Trophoblast cell (in vitro differentiated cells and primary cell): ENCODE measurements around the gene TBCB.

Experiments
- DNase-seq, 2 donors: peaks; one replicate each; pipeline ENCODE4 v3.0.0-alpha.2; 2016
- H2AFZ ChIP-seq: 2 replicates; pipeline ENCODE4 v1.6.1; 2013; ENCODE audit warnings: low read length, moderate library complexity, mild to moderate bottlenecking; ENCODE audit not compliant: insufficient read depth, poor library complexity
- H2AK5ac ChIP-seq: 2 replicates; pipeline ENCODE4 v1.6.1; 2013; ENCODE audit warnings: mild to moderate bottlenecking, low read length
- H2BK120ac ChIP-seq: 2 replicates; pipeline ENCODE4 v1.6.1; 2013; ENCODE audit warnings: low read length, mild to moderate bottlenecking, moderate library complexity; ENCODE audit not compliant: insufficient read depth, poor library complexity
- H2BK12ac ChIP-seq: 2 replicates; pipeline ENCODE4 v1.6.1; 2013; ENCODE audit warnings: mild to moderate bottlenecking, low read length, moderate library complexity
- H2BK5ac ChIP-seq: 2 replicates; pipeline ENCODE4 v1.6.1; 2013; ENCODE audit warnings: low read length, low read depth, moderate library complexity, mild to moderate bottlenecking; ENCODE audit not compliant: poor library complexity
- H3K14ac ChIP-seq: 2 replicates; pipeline ENCODE4 v1.6.1; 2013; ENCODE audit warnings: mild to moderate bottlenecking, low read length
- H3K18ac ChIP-seq: 2 replicates; pipeline ENCODE4 v1.6.1; 2013; ENCODE audit warnings: mild to moderate bottlenecking, low read length
- H3K23ac ChIP-seq: 2 replicates; pipeline ENCODE4 v1.6.1; 2013; ENCODE audit warnings: low read length
- H3K27ac ChIP-seq: 2 replicates; pipeline ENCODE4 v1.5.1; 2013; ENCODE audit warnings: low read depth, mild to moderate bottlenecking, inconsistent platforms, low read length, moderate library complexity
- H3K27me3 ChIP-seq: 2 replicates; pipeline ENCODE4 v1.6.1; 2013; ENCODE audit warnings: inconsistent platforms, mild to moderate bottlenecking, low read length, moderate library complexity; ENCODE audit not compliant: insufficient read depth
- H3K36me3 ChIP-seq, 2 experiments: 1 replicate in 1 of 2; 2 replicates in 1 of 2; pipeline ENCODE4 v1.6.1; 2013; ENCODE audit warnings: low read length in 2 of 2, mild to moderate bottlenecking in 2 of 2, moderate library complexity in 1 of 2; ENCODE audit not compliant: insufficient read depth in 2 of 2, control insufficient read depth in 1 of 2
- H3K4ac ChIP-seq: 2 replicates; pipeline ENCODE4 v1.6.1; 2013; ENCODE audit warnings: low read depth, mild to moderate bottlenecking, low read length, moderate library complexity
- H3K4me1 ChIP-seq, 2 experiments: 1 replicate in 1 of 2; 2 replicates in 1 of 2; pipeline ENCODE4 v1.6.1; 2013; ENCODE audit warnings: low read length in 2 of 2, mild to moderate bottlenecking in 2 of 2, moderate library complexity in 1 of 2; ENCODE audit not compliant: insufficient read depth in 2 of 2, control insufficient read depth in 1 of 2
- H3K4me2 ChIP-seq: 2 replicates; pipeline ENCODE4 v1.6.1; 2013; ENCODE audit warnings: inconsistent platforms, mild to moderate bottlenecking, low read length, moderate library complexity
- H3K4me3 ChIP-seq: 2 replicates; pipeline ENCODE4 v1.5.1; 2013; ENCODE audit warnings: mild to moderate bottlenecking, low read depth, low read length, inconsistent platforms
- H3K79me1 ChIP-seq: one replicate; pipeline ENCODE4 v1.6.1; 2013; ENCODE audit warnings: low read length
- H3K79me2 ChIP-seq: 2 replicates; pipeline ENCODE4 v1.6.1; 2013; ENCODE audit warnings: low read length, mild to moderate bottlenecking; ENCODE audit not compliant: control insufficient read depth, insufficient read depth, poor library complexity
- H3K9ac ChIP-seq: 2 replicates; pipeline ENCODE4 v1.6.1; 2013; ENCODE audit warnings: mild to moderate bottlenecking, low read length
- H3K9me3 ChIP-seq: 2 replicates; pipeline ENCODE4 v1.6.1; 2013; ENCODE audit warnings: low read depth, mild to moderate bottlenecking, control low read depth, inconsistent platforms, low read length; ENCODE audit not compliant: insufficient read depth
- H4K12ac ChIP-seq: 2 replicates; pipeline ENCODE4 v1.6.1; 2013; ENCODE audit warnings: low read depth, mild to moderate bottlenecking, low read length, moderate library complexity
- H4K8ac ChIP-seq: 2 replicates; pipeline ENCODE4 v1.6.1; 2013; ENCODE audit warnings: low read depth, mild to moderate bottlenecking, low read length, moderate library complexity
- H4K91ac ChIP-seq: one replicate; pipeline ENCODE4 v1.6.1; 2013; ENCODE audit warnings: low read depth, mild to moderate bottlenecking, low read length, moderate library complexity
- WGBS: extraction: QIAGEN DNeasy Blood & Tissue Kit; methylation state at CpG from one replicate; pipeline ENCODE4 v1.1.7; 2013; ENCODE audit warnings: missing lambda C conversion rate; ENCODE audit not compliant: insufficient read length, insufficient coverage; ENCODE audit errors: extremely low coverage; 5-methylcytosine and 5-hydroxymethylcytosine counted together

TBCB gene

DNA sequence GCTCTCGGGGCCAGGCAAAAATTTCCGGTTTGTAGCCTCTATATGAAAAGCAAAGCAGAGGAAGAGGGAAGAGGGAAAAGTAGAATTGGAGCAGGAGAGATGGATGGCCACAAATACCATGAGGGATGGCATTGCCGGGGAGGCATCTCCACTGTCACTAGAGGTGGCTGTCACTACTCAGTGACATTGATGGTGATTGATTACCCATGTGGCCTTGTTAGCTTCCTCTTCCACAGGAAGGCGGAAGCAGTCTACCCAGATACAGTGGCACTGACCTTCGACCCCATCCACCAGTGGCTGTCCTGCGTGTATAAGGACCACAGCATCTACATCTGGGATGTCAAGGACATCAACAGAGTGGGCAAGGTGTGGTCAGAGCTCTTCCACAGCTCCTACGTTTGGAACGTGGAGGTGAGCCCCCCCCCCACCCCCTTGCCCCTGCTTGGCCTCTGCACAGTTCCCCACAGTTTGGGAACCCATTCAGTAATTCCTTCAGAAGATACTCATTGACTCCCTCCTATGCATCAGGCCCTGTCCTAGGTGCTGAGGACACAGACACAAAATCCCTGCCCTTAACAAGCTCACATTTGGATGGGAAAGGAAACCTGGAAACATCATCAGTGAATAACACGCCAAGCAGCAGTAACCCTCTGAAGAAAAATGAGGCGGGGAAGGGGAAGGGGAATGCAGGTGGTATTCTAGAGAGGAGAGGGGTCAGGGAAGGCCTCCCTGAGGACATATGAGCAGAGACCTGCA, 42.0 kb upstream of the TBCB start:
- H2BK120ac ChIP-seq = no peak overlapping the region
- no peak overlapping the region for H3K9ac ChIP-seq
- WGBS = no CpG with 5 or more reads among the region's 10 CpGs
- no peak overlapping the region for H4K91ac ChIP-seq
- no peak overlapping the region for H2BK5ac ChIP-seq
- no peak overlapping the region for H2AFZ ChIP-seq
- no peaks in the 10 kb centered on the region for H3K9me3 ChIP-seq
- H3K27ac ChIP-seq = no peak overlapping the region
- H4K12ac ChIP-seq = no peak overlapping the region
- no peak overlapping the region for H3K23ac ChIP-seq
- H3K79me1 ChIP-seq = no peaks in the 10 kb centered on the region
- no peaks in the 10 kb centered on the region for H3K79me2 ChIP-seq
- no peak overlapping the region for H3K4me3 ChIP-seq
- H3K14ac ChIP-seq = no peak overlapping the region
- no peak overlapping the region for H2BK12ac ChIP-seq
- H3K4me2 ChIP-seq = no peak overlapping the region
- no peak overlapping the region for H2AK5ac ChIP-seq
- H3K4me1 ChIP-seq = no peaks in the 10 kb centered on the region
- no peak overlapping the region for H4K8ac ChIP-seq
- no peak overlapping the region for H3K4ac ChIP-seq
- H3K18ac ChIP-seq = no peak overlapping the region
- DNase-seq = no peak
- H3K36me3 ChIP-seq = peaks cover 29 to 31% of the 10 kb centered on the region in 2 experiments
- no peaks in the 10 kb centered on the region for H3K27me3 ChIP-seq

DNA sequence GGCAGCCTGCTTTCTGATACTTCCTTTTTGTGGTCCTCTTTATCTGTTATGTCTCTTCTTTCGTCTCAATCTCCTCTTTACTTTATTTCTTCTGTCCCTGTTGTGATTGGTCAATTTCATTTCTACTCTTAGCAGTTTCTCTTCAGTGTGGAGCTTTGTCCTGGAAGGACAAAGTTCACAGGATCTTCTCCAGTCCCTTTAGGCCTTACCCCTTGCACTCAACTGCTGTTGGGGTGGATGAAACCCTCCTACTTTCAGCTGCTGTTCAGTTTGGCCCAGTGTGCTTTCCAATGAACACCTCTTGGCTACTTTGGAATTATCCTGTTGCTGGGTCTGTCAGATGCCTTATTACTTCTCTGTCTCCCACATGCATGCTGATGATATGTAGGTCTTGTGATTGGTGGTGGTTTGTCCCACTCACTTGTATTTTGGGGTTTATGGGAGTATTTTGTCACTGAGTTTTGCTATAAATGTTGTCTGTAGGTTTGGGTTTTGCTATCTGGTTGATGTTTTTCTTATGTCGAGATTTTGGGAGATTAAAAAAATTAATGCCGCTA, 35.8 kb upstream of the TBCB start:
- H3K9ac ChIP-seq = peak overlapping the region; percentile 75
- peaks cover 36 to 44% of the 10 kb centered on the region in 2 experiments for H3K36me3 ChIP-seq
- H3K4me2 ChIP-seq = no peak overlapping the region
- H3K4ac ChIP-seq = no peak overlapping the region
- no peak overlapping the region for H3K14ac ChIP-seq
- no peak overlapping the region for H4K12ac ChIP-seq
- no peaks in the 10 kb centered on the region for H3K4me1 ChIP-seq
- no peak overlapping the region for H2BK120ac ChIP-seq
- H3K23ac ChIP-seq = peak overlapping the region; percentile 75
- H2AFZ ChIP-seq = no peak overlapping the region
- no peak overlapping the region for H2BK5ac ChIP-seq
- no peaks in the 10 kb centered on the region for H3K9me3 ChIP-seq
- H4K91ac ChIP-seq = no peak overlapping the region
- H3K27ac ChIP-seq = no peak overlapping the region
- H3K79me1 ChIP-seq = no peaks in the 10 kb centered on the region
- H3K27me3 ChIP-seq = no peaks in the 10 kb centered on the region
- H4K8ac ChIP-seq = no peak overlapping the region
- no peak for DNase-seq
- no peaks in the 10 kb centered on the region for H3K79me2 ChIP-seq
- no peak overlapping the region for H3K4me3 ChIP-seq
- H3K18ac ChIP-seq = no peak overlapping the region
- no peak overlapping the region for H2BK12ac ChIP-seq
- WGBS = no CpG with 5 or more reads among the region's 3 CpGs
- H2AK5ac ChIP-seq = no peak overlapping the region

DNA sequence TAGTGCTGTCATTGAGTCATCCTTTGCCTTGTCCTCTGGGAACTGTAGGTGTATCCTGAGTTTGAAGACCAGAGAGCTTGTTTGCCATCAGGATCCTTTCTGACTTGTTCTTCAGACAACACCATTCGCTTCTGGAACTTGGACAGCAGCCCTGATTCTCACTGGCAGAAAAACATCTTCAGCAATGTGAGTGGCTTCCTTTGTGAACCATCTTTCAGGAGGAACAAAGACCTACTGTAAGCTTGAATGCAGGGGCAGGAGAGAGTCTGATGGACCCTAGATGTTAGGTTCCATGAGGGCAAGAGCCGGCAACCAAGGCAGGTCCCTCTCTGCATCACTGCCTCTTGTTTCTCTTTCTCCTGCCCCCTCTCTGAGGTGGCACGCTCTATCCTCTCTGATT, 33.9 kb upstream of the TBCB start:
- H3K23ac ChIP-seq = no peak overlapping the region
- no peaks in the 10 kb centered on the region for H3K4me1 ChIP-seq
- H3K36me3 ChIP-seq = peaks cover 34 to 47% of the 10 kb centered on the region in 2 experiments
- no peak overlapping the region for H4K91ac ChIP-seq
- H2BK5ac ChIP-seq = no peak overlapping the region
- H3K14ac ChIP-seq = no peak overlapping the region
- H3K27ac ChIP-seq = no peak overlapping the region
- no peak overlapping the region for H3K4me2 ChIP-seq
- no peak overlapping the region for H3K9ac ChIP-seq
- no peak overlapping the region for H2BK12ac ChIP-seq
- no peak overlapping the region for H3K4me3 ChIP-seq
- no peaks in the 10 kb centered on the region for H3K79me1 ChIP-seq
- H2AFZ ChIP-seq = no peak overlapping the region
- no peak overlapping the region for H3K4ac ChIP-seq
- no CpG with 5 or more reads among the region's 3 CpGs for WGBS
- H2BK120ac ChIP-seq = no peak overlapping the region
- no peaks in the 10 kb centered on the region for H3K79me2 ChIP-seq
- no peaks in the 10 kb centered on the region for H3K9me3 ChIP-seq
- H3K18ac ChIP-seq = no peak overlapping the region
- no peak overlapping the region for H2AK5ac ChIP-seq
- H4K12ac ChIP-seq = no peak overlapping the region
- H3K27me3 ChIP-seq = no peaks in the 10 kb centered on the region
- H4K8ac ChIP-seq = no peak overlapping the region
- no peak for DNase-seq

DNA sequence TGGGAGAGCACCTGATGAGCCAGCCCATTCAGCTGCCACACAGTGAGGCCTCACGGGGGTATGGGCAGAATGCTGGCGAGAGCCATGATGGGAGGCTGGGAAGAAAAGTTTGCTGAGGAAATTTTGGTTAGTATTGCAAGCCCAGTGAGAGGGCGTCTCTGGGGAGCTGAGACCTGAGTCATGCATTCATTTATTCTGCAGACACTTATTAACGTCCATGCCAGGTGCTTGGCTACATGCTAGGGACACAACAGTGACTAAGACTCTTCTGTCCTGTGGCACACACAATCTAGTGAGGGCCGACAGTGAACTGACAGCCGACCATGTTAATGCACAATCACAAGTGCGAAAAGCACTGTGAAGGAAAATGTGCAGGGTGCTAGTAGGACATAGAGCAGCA, 33.4 kb upstream of the TBCB start:
- H3K18ac ChIP-seq = no peak overlapping the region
- no peak overlapping the region for H3K4me2 ChIP-seq
- no peaks in the 10 kb centered on the region for H3K79me1 ChIP-seq
- H3K4me3 ChIP-seq = no peak overlapping the region
- WGBS = no CpG with 5 or more reads among the region's 7 CpGs
- no peak overlapping the region for H3K9ac ChIP-seq
- H3K36me3 ChIP-seq = peaks cover 38 to 52% of the 10 kb centered on the region in 2 experiments
- no peak overlapping the region for H3K4ac ChIP-seq
- no peak overlapping the region for H3K23ac ChIP-seq
- H3K27me3 ChIP-seq = no peaks in the 10 kb centered on the region
- H4K8ac ChIP-seq = no peak overlapping the region
- DNase-seq = no peak
- no peak overlapping the region for H2BK12ac ChIP-seq
- no peak overlapping the region for H4K12ac ChIP-seq
- no peak overlapping the region for H4K91ac ChIP-seq
- H3K27ac ChIP-seq = no peak overlapping the region
- H2BK5ac ChIP-seq = no peak overlapping the region
- no peaks in the 10 kb centered on the region for H3K4me1 ChIP-seq
- no peak overlapping the region for H2BK120ac ChIP-seq
- no peaks in the 10 kb centered on the region for H3K9me3 ChIP-seq
- no peaks in the 10 kb centered on the region for H3K79me2 ChIP-seq
- H2AFZ ChIP-seq = no peak overlapping the region
- no peak overlapping the region for H3K14ac ChIP-seq
- H2AK5ac ChIP-seq = no peak overlapping the region
